Subcutaneous abdominal adipose tissue (tissue), 5 donors: ENCODE results near the gene PSAP.
"Not testable (repeated sequence)": the region's sequence is repeated elsewhere in the genome, so short reads cannot be mapped to it uniquely, and the experiment has no call there.

ENCODE experiments used
- H3K27ac ChIP-seq: one replicate; pipeline ENCODE4 v1.7.0; 2013; ENCODE audit warnings: low read depth, mild to moderate bottlenecking, inconsistent platforms, low read length, moderate library complexity
- H3K27me3 ChIP-seq, 5 donors: one replicate each; pipeline ENCODE4 v1.7.0; 2013; ENCODE audit warnings: low read length in 5 of 5, inconsistent platforms in 1 of 5; ENCODE audit not compliant: control insufficient read depth in 5 of 5, insufficient read depth in 4 of 5
- H3K36me3 ChIP-seq, 5 donors: one replicate each; pipeline ENCODE4 v1.7.0; 2013; ENCODE audit warnings: low read length in 5 of 5; ENCODE audit not compliant: control insufficient read depth in 5 of 5, insufficient read depth in 5 of 5
- H3K4me1 ChIP-seq, 5 donors: one replicate each; pipeline ENCODE4 v1.7.0; 2013; ENCODE audit warnings: low read length in 5 of 5, mild to moderate bottlenecking in 3 of 5, moderate library complexity in 1 of 5; ENCODE audit not compliant: control insufficient read depth in 5 of 5, insufficient read depth in 5 of 5
- H3K4me3 ChIP-seq, 5 donors: one replicate each; pipeline ENCODE4 v1.7.0; 2013; ENCODE audit warnings: low read length in 5 of 5, low read depth in 1 of 5
- H3K9ac ChIP-seq, 5 donors: one replicate each; pipeline ENCODE4 v1.7.0; 2013; ENCODE audit warnings: low read length in 5 of 5, mild to moderate bottlenecking in 4 of 5, moderate library complexity in 3 of 5
- H3K9me3 ChIP-seq, 5 donors: one replicate each; pipeline ENCODE4 v1.7.0; 2013; ENCODE audit warnings: low read length in 5 of 5; ENCODE audit not compliant: control insufficient read depth in 5 of 5
- donor health status: healthy.
- donor health status: healthy.
- donor health status: healthy.
- donor health status: healthy.
- donor health status: healthy.

The PSAP gene

DNA sequence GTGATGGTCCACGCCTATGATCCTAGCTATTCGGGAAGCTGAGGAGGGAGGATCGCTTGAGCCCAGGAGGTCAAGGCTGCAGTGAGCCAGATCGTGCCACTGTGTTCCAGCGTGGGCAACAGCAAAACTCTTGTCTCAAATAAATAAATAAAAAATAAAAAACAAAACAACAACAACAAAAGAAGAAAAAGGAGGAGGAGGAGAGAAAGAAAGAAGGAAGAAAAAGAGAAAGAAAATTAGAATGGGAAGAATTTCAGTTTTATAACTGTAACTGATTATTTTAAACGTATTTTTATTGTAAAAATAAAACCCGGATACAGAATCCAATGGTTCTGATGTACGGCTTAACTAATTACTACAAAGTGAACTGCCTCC, 37.2 kb upstream of the PSAP start:
- Histone ChIP-seq H3K4me1 (peaks cover 5 to 50% (median 36%) of the 10 kb centered on the region in 5 donors), H3K4me3 (peak overlapping the region; percentile 66 to 85 (median 78)), H3K9ac (peak overlapping the region in 3 of 5 donors; percentile 45 to 68 (median 46)), H3K27me3 (no peaks in the 10 kb centered on the region), H3K27ac (peak overlapping the region; percentile 86), H3K9me3 (no peaks in the 10 kb centered on the region), H3K36me3 (no peaks in the 10 kb centered on the region)

DNA sequence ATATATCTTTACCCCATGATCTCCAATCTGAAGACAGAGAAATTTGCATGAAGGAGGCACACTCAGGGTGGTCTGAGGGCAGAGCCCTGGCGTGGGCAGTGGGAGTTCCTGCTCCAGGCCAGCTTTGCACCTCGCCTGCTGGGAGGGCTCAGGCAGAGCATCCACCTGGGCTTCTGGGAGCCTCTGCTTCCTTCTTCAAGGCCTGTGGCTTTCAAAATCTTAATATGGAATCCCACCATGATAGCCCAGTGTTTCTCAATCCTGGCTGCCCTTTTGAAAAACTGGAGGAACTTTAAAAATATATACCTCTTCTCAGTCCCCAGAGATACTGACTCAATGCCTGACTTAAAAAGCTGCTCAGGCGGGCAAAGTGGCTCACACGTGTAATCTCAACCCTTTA, 36.7 kb upstream of the PSAP start:
- Histone ChIP-seq H3K36me3 (no peaks in the 10 kb centered on the region), H3K27me3 (no peaks in the 10 kb centered on the region), H3K9me3 (no peaks in the 10 kb centered on the region), H3K4me1 (peaks cover 5 to 55% (median 39%) of the 10 kb centered on the region in 5 donors), H3K27ac (peak overlapping the region; percentile 86), H3K4me3 (peak overlapping the region in 1 of 5 donors; percentile 85), H3K9ac (peak overlapping the region in 3 of 5 donors; percentile 45 to 47 (median 46))

DNA sequence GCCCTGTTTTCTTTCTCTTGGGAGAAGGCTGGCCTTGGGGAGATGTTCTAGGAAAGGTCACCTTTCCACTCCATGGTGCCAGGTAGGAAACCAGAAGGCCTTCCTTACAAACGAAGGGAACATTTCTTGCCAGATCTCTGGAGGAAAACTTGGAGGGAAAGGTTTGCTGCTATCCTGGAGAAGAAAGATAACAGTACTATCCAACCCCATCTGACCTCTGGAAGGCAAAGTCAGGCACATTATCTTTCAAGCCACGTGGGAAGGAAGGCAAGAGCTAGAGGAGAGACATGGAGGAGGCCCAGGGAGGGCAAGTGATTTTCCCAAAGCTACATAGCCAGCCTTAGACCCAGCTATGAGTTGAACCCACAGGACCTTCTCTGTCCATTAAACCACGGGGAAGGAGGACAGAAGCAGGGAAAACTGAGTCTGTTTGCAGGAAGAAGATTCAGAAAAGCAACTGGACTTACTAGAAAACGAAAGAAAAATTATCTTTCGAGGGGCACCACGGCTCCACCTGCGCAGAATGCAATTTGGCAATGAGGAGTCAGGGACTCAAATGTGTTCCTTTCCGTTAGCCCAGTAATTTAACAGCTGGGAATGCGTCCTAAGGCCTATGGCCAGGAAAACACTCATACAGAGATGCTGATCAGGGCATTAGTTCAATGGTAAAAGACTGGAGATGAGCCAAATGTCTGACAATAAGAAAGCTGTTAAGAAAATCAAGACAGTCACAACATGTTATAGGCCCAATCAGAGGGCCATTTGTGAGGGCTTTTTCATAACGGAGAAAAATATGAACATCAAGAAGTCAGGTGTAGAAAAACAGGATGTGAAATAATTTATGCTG, 32.0 kb upstream of the PSAP start:
- Histone ChIP-seq H3K27ac (peak overlapping the region; percentile 35), H3K27me3 (no peaks in the 10 kb centered on the region)

DNA sequence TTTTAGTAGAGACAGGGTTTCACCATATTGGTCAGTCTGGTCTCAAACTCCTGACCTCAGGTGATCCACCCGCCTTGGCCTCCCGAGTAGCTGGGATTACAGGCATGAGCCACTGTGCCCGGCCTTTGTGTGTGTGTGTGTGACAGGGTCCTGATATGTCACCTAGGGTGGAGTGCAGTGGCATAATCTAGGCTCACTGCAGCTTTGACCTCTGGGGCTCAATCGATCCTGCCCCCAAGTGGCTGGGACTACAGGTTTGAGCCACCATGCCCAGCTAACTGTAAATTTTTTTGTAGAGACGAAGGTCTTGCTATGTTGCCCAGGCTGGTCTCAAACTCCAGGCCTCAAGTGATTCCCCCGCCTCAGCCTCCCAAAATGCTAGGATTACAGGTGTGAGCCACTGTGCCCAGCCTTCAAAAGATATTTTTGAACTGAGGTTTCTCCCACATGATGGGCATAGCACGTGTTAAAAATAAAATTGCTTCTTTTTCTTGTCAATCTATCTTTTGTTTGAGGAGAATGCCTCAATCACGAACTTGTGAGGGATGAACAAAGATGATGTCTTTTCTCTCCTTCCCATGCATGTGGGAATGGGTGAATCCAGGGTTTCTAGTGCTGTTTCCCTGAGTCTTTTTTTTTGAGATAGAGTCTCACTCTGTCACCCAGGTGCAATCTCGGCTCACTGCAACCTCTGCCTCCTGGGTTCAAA, 30.8 kb upstream of the PSAP start:
- peaks cover 0 to 17% (median 7%) of the 10 kb centered on the region in 5 donors for H3K4me1 ChIP-seq
- H3K27ac ChIP-seq = no peak overlapping the region

More for the DNA sequence above, 32.0 kb upstream of the PSAP start:
- peaks cover 0 to 22% (median 12%) of the 10 kb centered on the region in 5 donors for H3K4me1 ChIP-seq
- H3K9ac ChIP-seq = no peak overlapping the region
- no peaks in the 10 kb centered on the region for H3K9me3 ChIP-seq
- no peaks in the 10 kb centered on the region for H3K36me3 ChIP-seq
- peak overlapping the region in 1 of 5 donors; percentile 22 for H3K4me3 ChIP-seq

DNA sequence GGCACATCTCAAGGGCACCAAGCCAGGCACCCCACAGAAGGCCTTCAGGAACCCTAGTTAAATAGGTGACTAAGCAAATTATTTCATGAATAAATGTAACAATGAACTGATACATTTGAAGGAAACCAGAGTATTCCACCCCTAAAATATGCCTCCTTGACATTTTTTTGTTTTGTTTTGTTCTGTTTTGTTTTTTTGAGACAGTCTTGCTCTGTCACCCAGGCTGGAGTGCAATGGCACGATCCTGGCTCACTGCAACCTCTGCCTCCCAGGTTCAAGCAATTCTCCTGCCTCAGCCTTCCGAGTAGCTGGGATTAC, 30.2 kb upstream of the PSAP start:
- H3K9ac ChIP-seq = not testable (repeated sequence)

More for the DNA sequence above, 30.8 kb upstream of the PSAP start:
- no peaks in the 10 kb centered on the region for H3K9me3 ChIP-seq
- no peaks in the 10 kb centered on the region for H3K27me3 ChIP-seq
- no peak overlapping the region for H3K4me3 ChIP-seq
- no peak overlapping the region for H3K9ac ChIP-seq
- no peaks in the 10 kb centered on the region for H3K36me3 ChIP-seq

DNA sequence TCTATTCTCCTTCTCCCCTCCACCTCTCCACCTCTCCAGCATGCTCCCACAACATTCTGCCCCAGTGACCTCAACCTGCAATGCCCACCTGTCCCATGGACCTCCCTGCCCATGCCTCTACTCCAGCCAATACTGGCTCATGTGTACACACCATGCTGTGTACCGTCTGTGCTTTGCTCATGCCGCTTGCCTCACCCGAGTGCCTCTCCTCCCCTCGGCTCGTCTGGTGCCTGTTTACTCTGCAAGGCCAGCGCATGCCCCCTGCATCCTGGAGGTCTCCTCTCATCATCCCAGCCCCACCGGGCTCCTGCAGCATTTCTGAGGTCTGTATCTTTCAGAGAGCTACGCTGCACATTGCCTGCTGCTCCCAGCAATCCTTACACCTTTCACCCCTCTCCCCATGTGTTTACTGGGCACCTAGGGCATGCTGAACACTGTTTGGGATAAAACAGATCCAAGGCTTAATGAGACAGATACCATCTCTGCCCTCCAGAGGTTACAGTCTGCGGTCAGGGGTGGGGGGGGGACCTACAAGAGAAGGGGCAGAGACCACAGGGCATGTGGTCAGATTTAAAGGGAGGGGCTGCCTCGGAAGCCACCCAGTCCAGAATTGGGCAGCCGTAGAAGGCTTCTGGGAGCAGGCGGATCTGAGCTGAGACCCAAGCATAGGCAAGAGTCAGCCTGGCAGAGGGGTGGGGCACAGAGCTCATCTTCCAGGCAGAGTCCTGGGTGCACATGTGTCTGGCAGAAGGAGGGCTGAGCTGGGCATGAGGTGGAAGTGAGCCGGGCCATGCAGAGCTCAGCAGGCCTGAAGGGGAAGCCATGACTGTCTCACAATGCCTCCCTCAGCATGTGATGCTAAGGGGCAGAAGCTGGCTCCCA, 29.6 kb upstream of the PSAP start:
- no peaks in the 10 kb centered on the region for H3K9me3 ChIP-seq
- no peak overlapping the region for H3K27ac ChIP-seq
- H3K4me1 ChIP-seq = peaks cover 0 to 17% (median 7%) of the 10 kb centered on the region in 5 donors
- no peak overlapping the region for H3K4me3 ChIP-seq
- H3K36me3 ChIP-seq = no peaks in the 10 kb centered on the region
- H3K27me3 ChIP-seq = no peaks in the 10 kb centered on the region
- H3K9ac ChIP-seq = no peak overlapping the region

More for the DNA sequence above, 30.2 kb upstream of the PSAP start:
- not testable (repeated sequence) for H3K9me3 ChIP-seq, H3K36me3 ChIP-seq, H3K27me3 ChIP-seq, H3K27ac ChIP-seq, H3K4me3 ChIP-seq
- H3K4me1 ChIP-seq = peaks cover 0 to 17% (median 7%) of the 10 kb centered on the region in 5 donors

DNA sequence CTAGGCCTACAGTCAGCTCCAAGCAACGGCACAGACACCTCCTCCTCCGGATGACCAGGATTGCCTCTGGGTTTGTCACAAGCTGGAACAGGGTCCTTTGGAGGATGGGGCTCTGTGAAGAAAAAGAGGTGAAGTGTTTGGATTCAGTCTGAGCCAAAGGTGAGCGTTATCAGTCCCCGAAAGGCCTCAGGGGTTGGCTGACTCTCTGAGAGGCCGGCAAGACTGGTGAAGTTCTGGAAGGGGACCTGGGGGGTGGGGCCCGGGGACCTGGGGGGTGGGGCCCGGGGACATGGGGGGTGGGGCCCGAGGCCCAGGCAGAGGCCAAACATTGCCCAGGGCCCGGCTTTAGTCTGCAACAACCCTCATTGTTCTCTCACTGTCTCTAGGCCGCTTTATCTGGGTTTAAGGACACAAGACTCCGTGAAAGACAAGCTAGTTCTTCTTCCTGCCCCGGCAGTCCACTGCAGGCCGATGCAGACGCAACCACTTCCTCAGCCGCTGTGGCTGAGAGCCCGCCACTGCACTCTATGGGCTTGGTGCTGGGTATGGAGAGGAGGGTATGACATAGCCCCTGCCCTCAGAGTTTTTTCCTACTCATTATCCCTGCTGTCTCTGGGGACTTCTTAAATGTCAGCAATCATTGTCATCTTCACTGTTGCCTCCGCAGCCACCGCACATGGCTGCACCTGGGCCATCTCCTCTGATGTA, 27.4 kb upstream of the PSAP start:
- Histone ChIP-seq H3K27me3 (no peaks in the 10 kb centered on the region), H3K4me3 (no peak overlapping the region), H3K36me3 (no peaks in the 10 kb centered on the region), H3K27ac (no peak overlapping the region), H3K9ac (no peak overlapping the region), H3K9me3 (no peaks in the 10 kb centered on the region), H3K4me1 (peaks cover 0 to 17% (median 7%) of the 10 kb centered on the region in 5 donors)

DNA sequence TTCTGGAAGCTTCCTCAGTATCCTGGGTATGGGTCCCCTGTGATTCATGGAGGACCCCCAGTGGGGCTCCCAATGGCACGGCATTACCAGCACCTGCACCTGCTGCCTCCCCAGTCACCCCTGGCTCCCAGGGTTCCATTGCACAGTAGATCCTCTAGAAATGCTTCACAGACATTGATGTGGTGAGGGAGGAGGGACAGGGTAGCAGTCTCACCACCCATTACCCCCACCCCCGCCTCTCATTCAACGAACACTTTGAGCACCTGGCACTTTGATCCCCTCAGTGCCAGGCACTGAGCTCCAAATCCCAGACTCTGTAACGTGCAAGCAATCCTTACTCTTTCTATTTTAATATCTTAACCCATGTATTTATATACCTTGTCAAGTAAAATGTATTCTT, 26.8 kb upstream of the PSAP start:
- Histone ChIP-seq H3K9me3 (no peaks in the 10 kb centered on the region), H3K27ac (no peak overlapping the region), H3K27me3 (no peaks in the 10 kb centered on the region), H3K4me1 (peaks cover 0 to 12% (median 3%) of the 10 kb centered on the region in 5 donors), H3K36me3 (no peaks in the 10 kb centered on the region), H3K9ac (no peak overlapping the region), H3K4me3 (no peak overlapping the region)

DNA sequence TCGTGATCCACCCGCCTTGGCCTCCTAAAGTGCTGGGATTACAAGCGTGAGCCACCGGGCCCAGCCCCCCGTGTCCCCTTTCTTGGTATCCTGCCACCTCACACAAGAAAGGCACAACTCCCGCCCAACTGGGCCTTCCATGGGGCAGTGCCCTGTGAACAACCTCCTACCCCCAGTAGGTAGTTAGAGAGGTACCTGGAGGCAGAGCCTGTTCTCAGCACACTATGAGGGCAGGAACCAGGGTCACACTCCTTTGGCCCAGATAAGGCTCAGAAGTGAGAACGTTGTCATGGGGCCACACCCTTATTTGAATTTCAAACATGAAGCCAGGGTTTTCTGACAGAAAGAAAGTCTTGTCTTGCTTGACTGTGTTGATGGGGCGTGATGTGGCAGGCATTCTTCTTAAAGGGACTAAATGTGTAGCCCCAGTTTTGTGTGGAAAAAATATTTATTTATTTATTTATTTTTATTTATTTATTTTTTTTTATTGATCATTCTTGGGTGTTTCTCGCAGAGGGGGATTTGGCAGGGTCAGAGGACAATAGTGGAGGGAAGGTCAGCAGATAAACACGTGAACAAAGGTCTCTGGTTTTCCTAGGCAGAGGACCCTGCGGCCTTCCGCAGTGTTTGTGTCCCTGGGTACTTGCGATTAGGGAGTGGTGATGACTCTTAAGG, 23.8 kb upstream of the PSAP start:
- not testable (repeated sequence) for H3K9me3 ChIP-seq, H3K27me3 ChIP-seq, H3K9ac ChIP-seq, H3K36me3 ChIP-seq, H3K27ac ChIP-seq, H3K4me3 ChIP-seq, H3K4me1 ChIP-seq
